OCI-LY3 (cell line): Measurements from ENCODE around the gene SLC29A3.

Source experiments
- CTCF ChIP-seq: fragments of 200-600, 300-600 bp; sonication (generic); IDR thresholded peaks from 2 replicates; pipeline ENCODE4 v1.5.1; 2014; ENCODE audit warnings: antibody characterized with exemption, low read length, low read depth
- EZH2phosphoT487 ChIP-seq: fragments of 200-600 bp; shearing (Covaris generic); IDR thresholded peaks from 2 replicates; pipeline ENCODE4 v1.6.1; 2018; ENCODE audit warnings: antibody characterized with exemption, mixed run types, low read depth

- TF ChIP-seq CTCF (no peak), EZH2phosphoT487 (no peak)
Observed at GRCh38 chr10:71302451-71302850, 16.6 kb upstream of the SLC29A3 start.
